ENCODE data around the gene COASY.

COASY gene

GRCh38 chr17:42561897-42562387, at the start of gene COASY:
COASY (plus strand) TSS chr17:42562148; CDS start chr17:42562623, 475 bp downstream.
- DNase-seq = peak; percentile 96

- DNase-seq = no peak
These were observed 49.7 kb upstream of the COASY start for GRCh38 chr17:42512246-42512645.

GRCh38 chr17:42512733-42513251, 49.2 kb upstream of the COASY start:
- no peak for DNase-seq

- no peak for DNase-seq
These were observed 48.3 kb upstream of the COASY start for GRCh38 chr17:42513686-42514085.

GRCh38 chr17:42514279-42514678, 47.7 kb upstream of the COASY start:
- DNase-seq = no peak

- DNase-seq = no peak
These were observed 47.1 kb upstream of the COASY start for GRCh38 chr17:42514867-42515266.

- DNase-seq = peak; percentile 93
These were observed 44.4 kb upstream of the COASY start for GRCh38 chr17:42517516-42517915.

GRCh38 chr17:42518046-42518754, 43.7 kb upstream of the COASY start:
- DNase-seq = no peak

GRCh38 chr17:42518755-42519545, 43.0 kb upstream of the COASY start:
- no peak for DNase-seq

- DNase-seq = no peak
These were observed 42.1 kb upstream of the COASY start for GRCh38 chr17:42519546-42520491.

- no peak for DNase-seq
These were observed 41.4 kb upstream of the COASY start for GRCh38 chr17:42520540-42520951.

- no peak for DNase-seq
These were observed 40.9 kb upstream of the COASY start for GRCh38 chr17:42521036-42521435.

- no peak for DNase-seq
These were observed 40.2 kb upstream of the COASY start for GRCh38 chr17:42521666-42522262.

GRCh38 chr17:42522263-42522790, 39.6 kb upstream of the COASY start:
- no peak for DNase-seq

GRCh38 chr17:42522798-42523278, 39.1 kb upstream of the COASY start:
- DNase-seq = no peak

GRCh38 chr17:42525221-42525620, 36.7 kb upstream of the COASY start:
- no peak for DNase-seq

- no peak for DNase-seq
These were observed 35.9 kb upstream of the COASY start for GRCh38 chr17:42526031-42526444.

GRCh38 chr17:42527932-42528331, 34.0 kb upstream of the COASY start:
- DNase-seq = no peak

- no peak for DNase-seq
These were observed 32.9 kb upstream of the COASY start for GRCh38 chr17:42529061-42529460.

GRCh38 chr17:42530952-42531454, 30.9 kb upstream of the COASY start:
- DNase-seq = no peak

Measured in activated effector memory CD4-positive, alpha-beta T cell treated with anti-CD3 and anti-CD28 coated beads, Interleukin-2, amount 50 U/mL, for 16 hours (primary cell).